Measurements from ENCODE around the gene MAGI2.
A peak's percentile ranks its signal among the peaks of the same experiment; 100 is the strongest.
"Not testable (repeated sequence)": the region's sequence is repeated elsewhere in the genome, so short reads cannot be mapped to it uniquely, and the experiment has no call there.

Gene MAGI2

DNA sequence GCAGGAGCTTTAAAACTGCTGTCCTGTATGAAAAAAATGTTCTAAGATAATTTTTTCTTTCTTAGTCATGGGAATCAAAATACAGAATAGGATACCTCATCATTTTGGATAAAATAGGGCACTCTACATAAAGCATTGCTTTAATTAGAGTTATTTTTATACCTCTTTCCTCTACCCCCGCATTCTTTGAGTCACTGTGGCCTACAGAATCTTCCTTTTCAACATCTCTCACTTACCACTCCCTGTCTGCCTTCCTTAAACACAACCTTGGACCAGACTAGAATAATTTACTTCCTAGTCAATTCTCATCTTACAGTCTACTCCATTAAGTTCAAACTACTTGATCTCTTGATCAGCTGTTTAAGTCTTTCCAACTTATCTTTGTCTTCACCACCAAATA, 1192.6 kb downstream of the MAGI2 start:
- no peak for FAIRE-seq

DNA sequence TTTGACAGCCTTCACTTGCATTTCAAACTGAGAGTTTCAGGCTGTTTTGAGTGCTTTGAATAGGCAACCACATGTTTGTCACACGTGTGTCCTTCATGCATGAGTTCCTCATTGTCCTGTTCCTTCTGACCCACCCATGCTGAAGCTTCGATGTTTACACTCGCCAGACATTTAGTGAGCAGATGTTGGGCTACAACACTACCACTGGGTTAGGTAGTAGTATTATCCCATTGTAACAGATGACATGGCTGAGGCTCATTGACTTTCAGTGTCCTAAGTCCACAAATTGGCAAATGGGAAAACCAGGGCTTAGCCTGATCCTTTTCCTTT, 1198.8 kb downstream of the MAGI2 start:
- no peak for FAIRE-seq

DNA sequence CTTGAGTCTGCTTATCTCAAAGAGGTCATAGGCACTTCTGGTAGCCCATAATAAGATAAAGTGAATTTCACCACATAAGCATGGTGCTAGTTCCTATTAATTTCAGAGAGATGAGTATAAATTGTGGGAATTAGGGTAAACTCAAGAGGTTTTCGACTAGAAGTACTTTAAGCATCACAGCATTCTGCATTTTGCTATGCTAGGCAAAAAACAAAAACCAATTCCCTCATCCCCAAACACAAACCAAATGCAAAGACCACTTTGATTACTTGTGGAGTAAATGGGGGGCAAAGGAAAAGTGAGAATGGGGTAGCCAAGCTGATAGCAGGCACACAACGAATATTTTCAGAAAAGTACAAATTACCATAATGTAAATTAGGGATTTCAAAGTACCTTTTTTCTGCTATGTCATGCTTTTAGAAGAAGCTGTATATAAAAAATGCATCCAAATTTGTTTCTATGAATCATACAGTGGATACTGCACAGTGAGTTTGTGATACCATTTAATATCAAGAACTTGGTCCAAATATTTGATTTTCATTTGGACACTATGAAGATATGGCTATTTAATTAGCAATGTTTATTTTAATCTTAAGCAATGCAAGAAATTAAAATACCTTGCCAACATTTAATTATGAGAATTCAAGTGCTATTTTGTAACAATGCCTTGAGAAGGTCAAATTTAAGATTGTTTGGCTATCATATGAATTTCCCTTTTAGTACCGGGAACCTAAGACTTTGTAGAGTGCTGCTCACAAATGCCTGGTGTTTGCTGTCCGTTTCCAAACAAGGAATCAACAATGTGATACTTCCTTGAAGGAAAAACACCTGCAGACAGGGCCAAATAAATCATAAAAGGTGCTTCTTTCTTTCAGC, 1199.4 kb downstream of the MAGI2 start:
- no peak for FAIRE-seq

DNA sequence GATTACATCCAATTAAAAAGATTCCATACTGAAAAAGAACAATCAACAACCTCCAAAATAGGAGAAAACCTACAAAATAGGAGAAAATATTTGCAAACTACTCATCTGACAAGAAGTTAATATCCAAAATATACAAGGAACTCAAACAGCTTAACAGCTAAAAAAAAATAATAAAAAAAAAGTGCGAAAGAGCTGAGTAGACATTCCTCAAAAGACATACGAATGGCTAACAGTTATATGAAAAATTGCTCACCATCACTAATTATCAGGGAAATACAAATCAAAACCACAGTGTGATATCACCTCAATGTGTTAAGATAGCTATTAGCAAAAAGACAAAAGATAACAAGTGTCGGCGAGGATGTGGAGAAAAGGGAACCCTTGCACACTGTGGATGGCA, 1204.6 kb downstream of the MAGI2 start:
- FAIRE-seq: no peak

DNA sequence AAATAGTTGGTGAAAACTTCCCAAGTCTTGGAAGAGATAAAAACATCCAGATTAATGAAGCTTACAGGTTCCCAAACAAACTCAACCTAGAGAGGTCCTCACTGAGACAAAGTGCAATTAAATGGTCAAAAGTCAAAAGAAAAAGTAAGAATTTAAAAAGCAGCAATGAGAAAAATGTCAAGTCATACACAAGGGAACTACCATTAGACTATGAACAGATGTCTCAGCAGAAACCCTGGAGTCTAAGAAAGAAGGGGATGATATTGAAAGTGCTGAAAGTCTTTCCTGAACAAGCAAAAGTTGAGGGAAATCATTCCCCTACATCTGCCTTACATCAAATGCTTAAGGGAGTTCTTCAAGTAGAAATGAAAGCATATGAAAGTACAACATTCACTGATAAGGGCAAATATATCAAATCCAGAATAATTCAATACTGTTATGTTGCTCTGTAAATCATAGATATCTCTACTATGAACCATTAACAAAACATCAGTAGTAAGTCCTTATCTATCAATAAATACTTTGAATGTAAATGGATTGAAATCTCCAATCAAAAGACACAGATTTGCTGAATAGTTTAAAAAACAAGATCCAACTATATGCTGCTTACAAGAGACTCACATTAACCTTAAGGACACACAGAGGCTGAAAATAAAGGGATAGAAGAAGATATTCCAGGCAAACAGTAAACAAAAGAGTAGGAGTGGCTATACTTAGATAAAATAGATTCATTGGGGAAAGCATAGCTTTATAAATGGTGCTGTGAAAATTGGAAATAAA, 1205.4 kb downstream of the MAGI2 start:
- no peak for FAIRE-seq

DNA sequence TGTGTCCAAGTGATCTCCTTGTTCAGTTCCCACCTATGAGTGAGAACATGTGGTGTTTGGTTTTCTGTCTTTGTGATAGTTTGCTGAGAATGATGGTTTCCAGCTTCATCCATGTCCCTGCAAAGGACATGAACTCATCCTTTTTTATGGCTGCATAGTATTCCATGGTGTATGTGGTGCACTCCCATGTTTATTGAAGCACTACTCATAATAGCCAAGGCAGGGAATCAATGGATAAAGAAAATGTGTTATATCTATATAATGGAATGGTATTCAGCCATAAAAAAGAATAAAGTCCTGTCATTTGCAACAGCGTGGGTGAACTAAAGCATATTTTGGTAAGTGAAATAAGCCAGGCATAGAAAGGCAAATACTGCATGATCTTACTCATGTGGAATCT, 1213.3 kb downstream of the MAGI2 start:
- not testable (repeated sequence) for FAIRE-seq

DNA sequence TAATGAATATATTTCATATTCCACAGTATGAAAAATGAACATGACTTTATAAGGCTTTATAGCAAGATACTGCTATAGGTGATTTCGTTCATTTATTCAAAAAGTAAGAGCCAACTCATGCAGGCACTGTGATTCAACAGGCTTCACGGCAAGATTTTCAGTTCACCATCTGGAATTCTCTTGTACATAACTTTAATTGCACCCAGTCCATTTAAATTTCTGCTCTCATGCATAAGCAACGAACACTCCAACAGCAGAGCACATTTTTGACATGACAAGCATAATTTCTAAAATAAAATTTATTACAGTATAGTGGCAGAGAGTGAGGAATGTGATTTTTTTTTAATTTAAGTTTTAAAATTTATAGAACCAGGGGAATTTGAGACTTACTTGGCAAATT, 1218.8 kb downstream of the MAGI2 start:
- FAIRE-seq: peak; percentile 49

DNA sequence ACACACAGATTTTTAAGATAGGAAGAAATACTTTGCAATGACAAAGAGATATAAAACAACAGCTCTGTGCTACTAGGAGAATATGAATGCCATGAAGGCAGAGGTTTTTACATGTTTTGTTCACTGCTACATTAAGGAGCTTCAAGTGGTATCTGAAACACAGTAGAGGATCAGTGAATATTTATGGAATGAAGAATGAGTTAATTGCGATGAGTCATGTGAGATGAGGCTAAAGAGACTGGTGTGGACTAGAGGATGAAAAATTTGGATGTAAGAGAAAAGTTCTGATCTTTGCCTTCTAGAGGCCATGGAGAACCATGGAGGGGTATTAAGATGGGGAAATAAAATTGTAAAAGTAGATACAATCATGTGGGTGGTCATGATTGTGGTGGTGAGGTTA, 1220.7 kb downstream of the MAGI2 start:
- no peak for FAIRE-seq

DNA sequence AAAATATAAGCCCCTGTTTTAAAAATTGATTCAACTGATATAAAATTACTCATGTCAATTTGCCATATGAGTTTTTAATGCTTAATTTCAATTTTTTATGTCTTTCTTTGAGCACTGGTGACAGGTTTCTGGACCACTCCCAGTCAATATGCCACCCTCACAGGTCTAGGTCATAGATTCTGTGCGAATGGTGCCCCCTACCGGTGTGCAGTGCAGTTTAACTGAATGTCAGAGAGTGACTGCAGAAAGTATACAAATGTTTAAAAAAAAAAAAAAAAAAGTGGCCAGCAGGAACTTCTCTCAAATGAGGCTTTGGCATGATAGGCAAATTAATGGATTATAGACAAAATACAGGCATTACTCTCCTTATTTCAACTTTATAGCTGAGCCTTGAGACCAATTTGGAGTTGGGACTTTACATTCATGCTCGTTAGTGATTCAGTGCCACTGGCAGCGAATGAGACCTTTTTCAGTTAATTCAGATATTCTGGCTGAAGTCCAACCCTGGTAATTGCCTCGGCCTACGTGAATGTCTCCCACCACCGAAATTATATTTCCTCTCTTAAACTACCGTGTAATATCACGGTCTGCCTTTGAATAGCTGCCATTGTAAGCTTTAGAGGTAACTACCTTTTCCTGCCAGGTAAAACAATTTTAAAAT, 1227.3 kb downstream of the MAGI2 start:
- no peak for FAIRE-seq

DNA sequence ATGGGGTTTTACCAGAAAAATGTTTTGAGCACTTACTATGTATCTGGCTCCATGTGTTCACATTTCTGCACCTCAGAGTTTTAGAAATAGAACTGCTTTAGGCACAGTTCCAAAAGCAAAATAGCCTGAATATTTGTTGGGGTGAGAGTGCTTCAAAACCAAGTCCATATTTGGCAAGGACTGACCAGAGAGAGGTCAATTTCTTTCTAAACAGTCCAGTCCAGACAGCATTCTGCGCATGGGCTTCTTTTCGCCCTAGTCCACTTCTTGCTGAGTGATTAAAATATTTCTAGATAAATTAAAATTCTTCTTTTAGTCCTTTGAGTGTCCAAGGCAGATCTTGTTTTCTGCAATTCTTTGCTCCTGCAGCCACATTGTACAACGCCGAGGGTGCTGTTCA, 1227.9 kb downstream of the MAGI2 start:
- no peak for FAIRE-seq

DNA sequence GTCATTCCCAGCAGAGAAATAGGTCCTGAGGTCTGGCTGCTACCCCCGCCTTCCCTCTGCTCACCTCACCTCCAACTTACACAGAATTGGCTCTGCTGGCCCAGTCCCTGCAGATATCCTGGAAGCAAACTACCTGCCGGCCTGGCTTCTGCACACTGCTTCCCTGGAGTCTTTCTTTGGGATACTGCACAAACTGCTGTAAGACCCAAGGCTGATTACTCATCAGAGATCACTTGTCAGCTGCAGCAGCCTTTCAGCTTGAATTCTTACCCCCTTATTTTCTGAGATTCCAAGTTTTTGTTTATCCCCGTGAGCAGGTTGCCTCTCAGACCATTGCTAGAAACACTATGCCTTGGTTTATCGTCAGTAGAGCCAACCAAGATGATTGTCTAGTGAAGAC, 1228.5 kb downstream of the MAGI2 start:
- no peak for FAIRE-seq

DNA sequence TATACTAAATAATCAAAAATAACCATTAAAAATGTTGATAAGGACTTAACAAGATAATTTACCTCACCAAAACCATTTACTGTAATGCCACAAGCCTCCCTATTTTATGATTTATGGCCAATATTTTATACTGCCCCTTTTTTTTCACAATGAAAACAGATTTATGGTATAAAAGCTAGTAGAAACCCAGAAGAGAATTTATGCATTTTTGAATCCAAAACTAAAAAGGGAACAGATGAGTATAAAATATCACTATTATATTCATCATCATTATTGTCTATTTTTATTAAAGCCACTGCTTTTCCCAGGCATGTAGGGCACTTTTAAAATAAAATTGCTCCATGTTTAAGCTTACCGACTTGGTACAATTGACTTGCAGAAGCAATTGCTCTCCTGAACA, 1229.9 kb downstream of the MAGI2 start:
- FAIRE-seq: no peak

DNA sequence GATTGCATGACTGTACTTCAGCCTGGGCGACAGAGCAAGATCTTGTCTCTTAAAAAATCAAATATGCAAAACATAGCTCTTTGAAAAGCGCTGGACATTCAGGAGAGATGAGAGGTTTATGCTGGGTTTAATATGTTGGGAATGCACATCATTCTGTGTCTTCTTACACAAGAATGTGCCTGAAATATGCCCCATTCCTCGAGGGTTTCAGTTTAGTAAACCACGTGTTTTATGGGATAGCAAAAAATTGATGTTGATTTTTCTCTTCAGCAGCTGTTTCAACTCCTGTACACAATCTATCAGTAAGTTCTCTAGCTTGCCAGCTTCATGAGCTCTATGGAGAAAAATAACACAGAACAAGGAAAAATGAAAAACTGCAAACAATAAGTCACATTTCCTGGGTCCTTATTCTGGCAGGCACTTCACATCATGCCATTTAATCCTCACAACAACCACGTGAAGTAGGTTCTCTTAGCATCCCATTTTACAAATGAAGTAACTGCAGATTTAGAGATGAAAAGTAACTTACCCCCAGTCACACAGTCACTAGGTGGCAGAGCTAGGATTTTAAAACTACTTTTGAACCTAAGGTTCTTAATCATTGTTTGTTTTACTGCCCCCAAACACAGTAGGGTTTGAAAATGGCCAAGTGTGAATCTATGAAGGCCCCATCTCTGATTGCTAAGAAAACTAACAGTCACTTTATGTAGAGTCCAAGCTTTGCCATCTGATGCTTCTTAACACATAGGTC, 1231.3 kb downstream of the MAGI2 start:
- FAIRE-seq: no peak

DNA sequence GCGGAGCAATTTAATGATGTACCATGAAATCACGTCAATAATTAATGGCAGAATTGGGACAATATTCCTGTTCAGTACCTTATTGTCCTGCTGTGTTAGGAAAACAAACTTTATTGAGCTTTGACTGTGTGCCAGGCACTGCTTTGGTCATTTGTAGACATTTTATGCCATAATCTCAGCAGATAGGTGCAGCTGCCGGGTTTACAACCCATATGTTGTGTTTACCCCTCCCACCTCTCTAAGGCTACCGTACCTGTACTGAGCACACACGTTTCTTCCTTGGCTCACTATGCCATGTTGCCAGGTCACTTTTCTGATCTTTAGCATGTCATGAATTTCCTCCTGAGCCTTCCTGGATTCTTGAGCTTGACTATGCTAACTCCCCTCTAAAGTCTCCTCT, 1232.7 kb downstream of the MAGI2 start:
- FAIRE-seq: no peak

DNA sequence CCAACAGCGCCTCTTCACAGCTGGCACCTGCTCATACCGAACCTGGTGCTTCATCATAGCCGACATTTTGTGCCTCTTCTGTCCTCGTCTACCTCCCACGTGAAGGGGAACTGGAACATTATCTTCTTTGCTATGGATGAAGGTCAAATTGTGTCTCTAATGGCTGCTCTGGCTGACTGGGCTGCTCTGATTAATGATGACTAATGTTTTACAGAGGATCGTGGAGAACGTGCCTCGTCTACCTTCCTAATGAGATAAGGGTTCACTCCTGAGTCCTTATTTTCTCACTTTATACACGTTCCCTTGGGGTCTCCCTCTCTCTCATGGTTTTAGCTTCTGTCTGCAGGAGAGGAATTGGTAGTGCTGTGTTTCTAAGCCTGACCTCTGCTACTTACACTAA, 1234.6 kb downstream of the MAGI2 start:
- no peak for FAIRE-seq

DNA sequence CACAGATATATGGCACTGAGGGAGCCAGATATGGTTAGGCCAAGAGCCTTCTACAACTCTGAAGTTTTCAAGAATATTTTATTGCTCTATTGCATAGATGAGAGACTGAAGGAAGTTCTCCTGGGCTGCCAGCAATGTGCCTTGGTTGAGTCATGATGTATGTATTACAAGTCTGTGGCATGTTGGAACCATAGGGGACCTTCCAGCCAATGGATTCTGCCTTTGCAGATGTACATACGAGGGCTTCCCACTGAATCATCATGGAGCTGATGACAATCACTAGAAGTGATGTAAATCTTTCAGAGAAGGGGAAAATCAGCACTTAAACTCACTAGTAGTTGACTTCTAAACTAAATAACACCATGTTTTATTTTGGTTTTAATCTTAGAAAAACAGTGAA, 1235.4 kb downstream of the MAGI2 start:
- no peak for FAIRE-seq

DNA sequence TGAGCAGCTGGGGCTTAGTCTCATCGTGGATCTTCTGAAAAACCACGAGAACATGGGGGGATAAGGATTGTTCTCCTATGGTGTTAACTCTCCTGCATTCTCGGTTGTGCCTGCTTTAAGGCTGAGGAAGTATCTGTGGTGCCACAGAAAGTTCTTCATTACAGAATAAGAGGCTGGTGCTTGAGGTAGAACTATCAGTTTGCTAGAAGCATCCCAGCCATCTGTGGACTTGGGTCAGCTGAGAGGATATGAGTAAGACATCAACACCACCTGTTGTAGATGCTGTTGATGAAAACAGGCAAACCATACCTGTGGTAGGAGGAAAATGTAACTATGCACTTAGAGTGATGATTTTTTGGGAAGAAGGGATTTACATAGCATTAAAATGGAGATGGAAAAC, 1238.3 kb downstream of the MAGI2 start:
- FAIRE-seq: no peak

DNA sequence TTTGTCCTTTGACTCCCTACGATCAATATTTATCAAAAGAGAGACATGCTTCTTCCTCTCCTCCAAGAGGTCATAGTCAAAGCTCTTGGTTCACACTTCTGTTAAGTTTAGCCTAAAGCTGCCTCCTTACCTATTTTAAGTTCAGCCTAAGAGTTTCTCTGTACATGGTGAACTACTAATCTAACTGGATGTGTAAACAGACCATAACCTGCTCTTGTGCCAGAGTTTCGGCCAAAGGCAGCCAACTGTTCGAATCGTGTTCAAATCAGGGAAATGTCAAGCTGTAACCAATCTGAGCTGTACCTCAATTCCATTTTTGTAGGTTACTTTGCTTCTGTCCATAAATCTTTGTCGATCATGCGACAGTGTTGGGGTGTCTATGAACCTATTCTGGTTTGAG, 1240.1 kb downstream of the MAGI2 start:
- no peak for FAIRE-seq

DNA sequence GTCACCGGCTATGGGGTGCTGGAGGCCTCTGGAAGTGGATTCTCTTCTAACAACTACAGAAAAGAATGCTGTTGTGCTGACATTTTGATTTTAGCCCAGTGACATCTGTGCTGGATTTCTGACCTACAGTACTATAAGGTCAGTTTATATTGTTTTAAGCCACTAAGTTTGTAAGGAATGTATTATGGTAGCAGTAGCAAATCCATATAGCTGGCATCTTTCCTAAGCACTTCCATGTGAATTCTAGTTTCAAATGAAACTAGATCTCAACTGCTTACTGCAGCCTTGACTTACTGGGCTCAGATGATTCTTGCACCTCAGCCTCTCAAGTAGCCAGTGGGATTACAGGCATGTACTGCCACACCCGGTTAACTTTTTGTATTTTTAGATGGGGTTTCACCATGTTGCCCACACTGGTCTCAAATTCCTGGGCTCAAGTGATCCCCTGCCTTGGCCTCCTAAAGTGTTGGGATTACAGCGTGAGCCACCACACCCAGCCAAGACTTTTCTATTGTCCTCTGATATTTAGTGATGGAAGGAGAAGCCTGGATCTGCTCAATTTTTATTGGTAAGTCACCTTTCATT, 1240.9 kb downstream of the MAGI2 start:
- FAIRE-seq: no peak

DNA sequence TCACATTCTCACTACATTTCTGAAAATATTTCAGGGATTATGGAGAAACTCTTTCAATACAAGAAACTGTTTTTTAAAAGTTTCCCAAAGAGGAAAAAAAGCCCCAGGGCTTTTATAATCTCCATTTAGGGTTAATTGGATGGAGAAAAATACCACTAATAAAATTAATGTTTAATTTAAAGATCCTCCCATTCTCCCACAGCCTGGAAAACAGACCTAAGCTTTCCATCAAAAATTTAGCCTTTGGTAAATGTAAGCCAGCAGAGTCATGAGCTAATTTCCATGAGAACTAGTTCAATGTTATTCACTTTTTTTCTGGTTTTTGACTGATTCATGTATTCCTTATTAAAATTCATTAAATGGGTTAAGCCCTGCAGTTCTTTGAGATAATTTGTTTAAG, 1246.2 kb downstream of the MAGI2 start:
- FAIRE-seq: no peak

DNA sequence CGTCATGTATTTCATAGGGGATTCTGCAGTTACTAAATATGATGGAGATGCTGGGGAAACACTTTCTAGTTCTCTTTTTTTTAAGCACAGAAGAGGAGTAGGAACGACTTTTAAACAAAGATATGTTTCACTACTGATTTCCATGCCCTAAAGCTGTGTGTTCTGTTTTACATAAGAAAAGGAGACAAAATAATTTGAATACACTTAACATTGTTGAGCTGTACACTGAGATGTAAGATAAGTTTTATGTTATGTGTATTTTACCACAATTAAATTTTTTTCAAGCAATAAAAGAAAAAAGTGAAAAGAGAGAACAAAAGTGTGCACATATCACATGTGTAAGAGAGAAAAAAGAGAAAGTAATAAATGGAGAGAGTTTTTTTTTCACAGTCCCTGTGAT, 1246.7 kb downstream of the MAGI2 start:
- peak; percentile 9 for FAIRE-seq

DNA sequence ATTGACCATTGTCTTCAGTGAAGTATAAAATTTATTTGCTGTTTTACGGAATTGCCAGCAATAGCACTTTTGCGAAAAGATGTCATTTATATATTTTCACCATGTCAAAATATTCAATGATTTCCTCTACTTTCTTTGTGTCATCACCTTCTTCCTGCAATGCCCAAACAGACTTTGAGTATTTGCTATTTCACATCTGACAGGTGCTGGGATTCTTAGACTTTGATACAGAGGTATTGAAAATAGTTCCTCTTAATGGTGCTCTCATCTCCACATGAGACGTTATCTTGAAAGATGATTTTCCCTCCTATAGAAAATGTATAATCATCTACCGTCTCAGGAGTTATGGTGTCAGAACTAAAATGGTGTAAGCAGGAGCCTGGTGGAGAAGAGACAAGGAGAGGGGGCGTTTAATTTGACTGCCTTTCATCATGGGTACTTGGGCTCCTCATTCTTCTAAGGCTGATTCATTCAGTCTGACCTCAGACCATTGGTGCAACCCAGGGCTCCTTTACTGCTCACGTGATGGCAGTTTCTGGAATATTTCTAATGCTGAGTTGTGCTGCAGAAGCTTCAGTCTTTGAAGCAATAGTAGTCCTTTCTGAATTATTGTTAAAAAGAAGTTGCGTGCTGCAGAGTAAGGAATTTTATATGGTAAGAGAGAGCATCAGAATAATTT, 1250.3 kb downstream of the MAGI2 start:
- FAIRE-seq: peak; percentile 30

All from islet of Langerhans (tissue), 1 donor.